Measurements from ENCODE around the gene RPP25L. TPM values are rescaled to one million over a fixed set of nuclear protein-coding genes. Genes with fewer than 3 reads are reported as not detected.

The RPP25L gene
- total RNA-seq, 1 experiment from 2014 or later, result 25.0 TPM

- no peaks in the 10 kb centered on the region for H3K9me2 ChIP-seq (replicated peaks; ENCODE audit: low read length)
- no peaks in the 10 kb centered on the region for H3K79me2 ChIP-seq (ENCODE audit: low read length)
- POLR2A ChIA-PET (ENCODE audit: unreplicated experiment), result interaction anchor here (0.7 kb wide), 1 partner anchor 9 kb away, joined by 5 read pairs; no protein-coding TSS in a partner anchor
- intact Hi-C loops (cut with micrococcal nuclease), result no loop called here
- H3F3A ChIP-seq (ENCODE audit: low read length, unreplicated experiment), result no peaks in the 10 kb centered on the region
- ATAC-seq, result peak; percentile 79
- H3K36me3 ChIP-seq (ENCODE audit: low read depth, low read length), result no peaks in the 10 kb centered on the region
- peaks cover 14% of the 10 kb centered on the region for H3K27me3 ChIP-seq (ENCODE audit: low read length)
- H3K4me2 ChIP-seq (ENCODE audit: low read length), result peak within 1 kb of the TSS; percentile 81
- TF ChIP-seq CTCF (conservative IDR thresholded peaks at IDR 0.05; ENCODE audit: low read depth, low read length) (no peak), EZH2 (IDR thresholded peaks at IDR 0.05; ENCODE audit: low read length, unreplicated experiment) (no peak), EZH2phosphoT487 (IDR thresholded peaks at IDR 0.05; ENCODE audit: borderline replicate concordance, low read length) (no peak)
- peak within 1 kb of the TSS; percentile 61 for H2AFZ ChIP-seq (ENCODE audit: low read length)
- H3K27ac ChIP-seq (ENCODE audit: low read length), result no peak within 1 kb of the TSS
- no peaks in the 10 kb centered on the region for H4K20me1 ChIP-seq (ENCODE audit: low read length)
- no peaks in the 10 kb centered on the region; the same call in 1 of the 2 replicates for H3K4me1 ChIP-seq (ENCODE audit: insufficient read depth, low read length)
- H3K4me3 ChIP-seq (ENCODE audit: low read length), result peak within 1 kb of the TSS; percentile 56
- H3K9ac ChIP-seq (ENCODE audit: low read length), result no peak within 1 kb of the TSS
- no peaks in the 10 kb centered on the region for H3K9me3 ChIP-seq (ENCODE audit: low read length)
- peak; percentile 28 for DNase-seq
- CTCF ChIA-PET, result interaction anchor here (1.2 kb wide), 1 partner anchor 16 kb away, joined by 4 read pairs; no protein-coding TSS in a partner anchor
- no TSS peak for BruUV-seq (replicated peaks)
These were observed 17.0 kb upstream of the RPP25L start, which contains the start of gene ARID3C for GRCh38 chr9:34628656-34629490. Gene ARID3C, minus strand, starts transcription at chr9:34629066. Its CDS starts 1,052 bp downstream, at chr9:34628014.

- H3K27ac ChIP-seq (ENCODE audit: low read length), result no peak overlapping the region
- no peaks in the 10 kb centered on the region for H3F3A ChIP-seq (ENCODE audit: low read length, unreplicated experiment)
- ChIA-PET CTCF (no interaction called here), POLR2A (ENCODE audit: unreplicated experiment) (interaction anchor here (0.7 kb wide), 1 partner anchor 10 kb away, joined by 5 read pairs; no protein-coding TSS in a partner anchor)
- ATAC-seq, result no peak
- no peaks in the 10 kb centered on the region; the same call in 1 of the 2 replicates for H3K4me1 ChIP-seq (ENCODE audit: insufficient read depth, low read length)
- H2AFZ ChIP-seq (ENCODE audit: low read length), result peak overlapping the region; percentile 61
- H3K36me3 ChIP-seq (ENCODE audit: low read depth, low read length), result no peaks in the 10 kb centered on the region
- intact Hi-C loops (cut with micrococcal nuclease), result no loop called here
- peak overlapping the region; percentile 81 for H3K4me2 ChIP-seq (ENCODE audit: low read length)
- TF ChIP-seq EZH2phosphoT487 (IDR thresholded peaks at IDR 0.05; ENCODE audit: borderline replicate concordance, low read length), result no peak
- no peak for TF ChIP-seq CTCF (conservative IDR thresholded peaks at IDR 0.05; ENCODE audit: low read depth, low read length)
- TF ChIP-seq EZH2 (IDR thresholded peaks at IDR 0.05; ENCODE audit: low read length, unreplicated experiment), result no peak
- DNase-seq, result no peak
- H3K4me3 ChIP-seq (ENCODE audit: low read length), result peak overlapping the region; percentile 56
- no TSS peak for BruUV-seq (replicated peaks)
- no peaks in the 10 kb centered on the region for H4K20me1 ChIP-seq (ENCODE audit: low read length)
- no peaks in the 10 kb centered on the region for H3K9me3 ChIP-seq (ENCODE audit: low read length)
- peaks cover 14% of the 10 kb centered on the region for H3K27me3 ChIP-seq (ENCODE audit: low read length)
- H3K9ac ChIP-seq (ENCODE audit: low read length), result no peak overlapping the region
- no peaks in the 10 kb centered on the region for H3K9me2 ChIP-seq (replicated peaks; ENCODE audit: low read length)
- no peaks in the 10 kb centered on the region for H3K79me2 ChIP-seq (ENCODE audit: low read length)
These were observed 16.1 kb upstream of the RPP25L start for GRCh38 chr9:34627716-34628655.
